IMR-90 (cell line): Measurements from ENCODE around the gene RIC8B. TPM values are rescaled to one million over a fixed set of nuclear protein-coding genes. Genes with fewer than 3 reads are reported as not detected.

ENCODE experiments used
- ATAC-seq: fragments of 200-7000 bp; cut with Tn5 transposase; 2 replicates; pipeline ENCODE4 v1.9.1; 2020; ENCODE audit warnings: low read depth, mild to moderate bottlenecking, moderate library complexity
- BruUV-seq: library from RNA; stranded (reverse); fragments of 400-500 nt; replicated peaks from 2 replicates; lab custom pipeline; 2021; lab: Mats Ljungman, UMichigan
- CTCF ChIA-PET: fragments of 300-600 bp; formaldehyde crosslinking; extraction: SDS; loops from one replicate; lab custom pipeline; 2021; ENCODE audit warnings: antibody characterized with exemption; lab: Yijun Ruan, JAX
- POLR2A ChIA-PET: fragments of 300-600 bp; sonication (Branson Sonifier 250); formaldehyde crosslinking; loops from one replicate; lab custom pipeline; 2022; ENCODE audit warnings: antibody characterized with exemption; ENCODE audit not compliant: unreplicated experiment; lab: Charles Lee
- DNase-seq: peaks from one replicate; pipeline ENCODE4 v3.0.0; 2013
- H2AFZ ChIP-seq: replicated peaks from 2 replicates; pipeline ENCODE3; 2013; ENCODE audit warnings: low read length, mild to moderate bottlenecking; ENCODE audit not compliant: poor library complexity
- H2AK5ac ChIP-seq: 2 replicates; pipeline ENCODE4 v1.6.1; 2013; ENCODE audit warnings: low read depth, low read length, inconsistent platforms
- H2AK9ac ChIP-seq: replicated peaks from 2 replicates; pipeline ENCODE3; 2013; ENCODE audit warnings: mild to moderate bottlenecking, low read depth, low read length, moderate library complexity; ENCODE audit not compliant: poor library complexity
- H2BK120ac ChIP-seq: 2 replicates; pipeline ENCODE4 v1.6.1; 2013; ENCODE audit warnings: low read depth, low read length, inconsistent platforms
- H2BK15ac ChIP-seq: 3 replicates; pipeline ENCODE4 v1.6.1; 2013; ENCODE audit warnings: low read depth, low read length, inconsistent platforms
- H2BK20ac ChIP-seq: 2 replicates; pipeline ENCODE4 v1.6.1; 2013; ENCODE audit warnings: low read depth, mild to moderate bottlenecking, inconsistent platforms, low read length, moderate library complexity
- H2BK5ac ChIP-seq: 2 replicates; pipeline ENCODE4 v1.6.1; 2013; ENCODE audit warnings: mild to moderate bottlenecking, low read depth, low read length, inconsistent platforms; ENCODE audit not compliant: poor library complexity, severe bottlenecking
- H3K14ac ChIP-seq: replicated peaks from 2 replicates; pipeline ENCODE4 v1.6.1; 2013; ENCODE audit warnings: low read depth, low read length, inconsistent platforms
- H3K18ac ChIP-seq: 2 replicates; pipeline ENCODE4 v1.6.1; 2013; ENCODE audit warnings: low read depth, low read length, control low read depth
- H3K23ac ChIP-seq: 2 replicates; pipeline ENCODE4 v1.6.1; 2013; ENCODE audit warnings: low read depth, low read length, inconsistent platforms
- H3K27ac ChIP-seq: 2 replicates; pipeline ENCODE4 v1.5.1; 2013; ENCODE audit warnings: mild to moderate bottlenecking, control low read depth, low read length; ENCODE audit not compliant: insufficient read depth
- H3K27me3 ChIP-seq: 2 replicates; pipeline ENCODE4 v1.6.1; 2013; ENCODE audit warnings: low read length; ENCODE audit not compliant: control insufficient read depth, insufficient read depth
- H3K36me3 ChIP-seq: 2 replicates; pipeline ENCODE4 v1.6.1; 2013; ENCODE audit warnings: low read length, mixed read lengths; ENCODE audit not compliant: control insufficient read depth, insufficient read depth
- H3K4ac ChIP-seq: 2 replicates; pipeline ENCODE4 v1.6.1; 2013; ENCODE audit warnings: low read depth, low read length, inconsistent platforms
- H3K4me1 ChIP-seq: 2 replicates; pipeline ENCODE4 v1.6.1; 2013; ENCODE audit warnings: low read length, mixed read lengths; ENCODE audit not compliant: control insufficient read depth, insufficient read depth
- H3K4me2 ChIP-seq: 2 replicates; pipeline ENCODE4 v1.6.1; 2013; ENCODE audit warnings: low read depth, mild to moderate bottlenecking, control low read depth, low read length, moderate library complexity
- H3K4me3 ChIP-seq: 2 replicates; pipeline ENCODE4 v1.5.1; 2013; ENCODE audit warnings: low read depth, mild to moderate bottlenecking, control low read depth, low read length, moderate library complexity; ENCODE audit not compliant: insufficient read depth
- H3K56ac ChIP-seq: 2 replicates; pipeline ENCODE4 v1.6.1; 2013; ENCODE audit warnings: low read length, inconsistent platforms; ENCODE audit not compliant: insufficient read depth; ENCODE audit errors: extremely low read depth
- H3K79me1 ChIP-seq, 2 experiments: 2 replicates each; pipeline ENCODE4 v1.6.1; 2013; ENCODE audit warnings: low read length in 2 of 2, inconsistent platforms in 1 of 2, low read depth in 1 of 2
- H3K9ac ChIP-seq: 2 replicates; pipeline ENCODE4 v1.6.1; 2013; ENCODE audit warnings: low read depth, low read length, control low read depth
- H3K9me1 ChIP-seq: 2 replicates; pipeline ENCODE4 v1.6.1; 2013; ENCODE audit warnings: low read length, inconsistent platforms; ENCODE audit not compliant: insufficient read depth
- H3K9me3 ChIP-seq: 2 replicates; pipeline ENCODE4 v1.6.1; 2013; ENCODE audit warnings: low read length; ENCODE audit not compliant: control insufficient read depth, insufficient read depth
- H4K20me1 ChIP-seq: 2 replicates; pipeline ENCODE4 v1.6.1; 2013; ENCODE audit warnings: low read length, inconsistent platforms; ENCODE audit not compliant: insufficient read depth
- H4K5ac ChIP-seq: 2 replicates; pipeline ENCODE4 v1.6.1; 2013; ENCODE audit warnings: mild to moderate bottlenecking, low read depth, low read length, control low read depth
- H4K8ac ChIP-seq, 2 experiments: 2 replicates each; pipeline ENCODE4 v1.6.1; 2013; ENCODE audit warnings: low read depth in 2 of 2, low read length in 2 of 2, control low read depth in 1 of 2, inconsistent platforms in 1 of 2
- H4K91ac ChIP-seq: 2 replicates; pipeline ENCODE4 v1.6.1; 2013; ENCODE audit warnings: low read depth, low read length, inconsistent platforms; ENCODE audit not compliant: insufficient read depth
- CHD1 ChIP-seq: IDR thresholded peaks from 2 replicates; pipeline ENCODE4 v1.6.1; 2012; ENCODE audit warnings: low read depth, low read length, improper control_type of control experiment
- CTCF ChIP-seq: conservative IDR thresholded peaks from 2 replicates; pipeline ENCODE4 v1.5.1; 2012; ENCODE audit warnings: mild to moderate bottlenecking, low read depth, low read length, improper control_type of control experiment
- WGBS, 2 experiments: methylation state at CpG; one replicate each; pipeline versions ENCODE4 v1.1.5 to v1.1.7; 2013; ENCODE audit warnings: missing lambda C conversion rate in 2 of 2; ENCODE audit not compliant: insufficient read length in 1 of 2; ENCODE audit errors: extremely low coverage in 2 of 2; 5-methylcytosine and 5-hydroxymethylcytosine counted together
- dilution Hi-C: fragments of 300-500 bp; cut with HindIII; formaldehyde crosslinking; loops from one replicate; pipeline ENCODE4 v1.14.3; 2018; ENCODE audit warnings: low sequenced_read_pairs; ENCODE audit not compliant: unreplicated experiment
- in situ Hi-C: fragments of 300-500 bp; cut with MboI; formaldehyde crosslinking; loops from 3 replicates; pipeline ENCODE4 v1.14.3; 2019; ENCODE audit warnings: low sequenced_read_pairs, inconsistent platforms, mixed read lengths
- intact Hi-C: fragments of 100-400 bp; cut with micrococcal nuclease; formaldehyde crosslinking; loops from 2 replicates; pipeline ENCODE4 v1.10.0; 2022
- polyA plus RNA-seq, 3 experiments: library from polyadenylated mRNA; depleted of rRNA; stranded (reverse); fragments of >200 nt; gene quantifications; 2 replicates each; pipeline ENCODE4 v1.2.3, GENCODE V29; 2012; ENCODE audit warnings: low replicate concordance in 1 of 3
- total RNA-seq: library from RNA; depleted of rRNA; stranded (reverse); fragments of >200 nt; gene quantifications from 2 replicates; pipeline ENCODE4 v1.2.3, GENCODE V29; 2012

RIC8B gene
- total and polyA plus RNA-seq, 2 of the 4 experiments (the other 2 are of a cell fraction): 5.5 to 19.5 TPM

GRCh38 chr12:106819991-106820390, 45.5 kb downstream of the RIC8B start:
- no CpG with 5 or more reads among the region's 1 CpG for WGBS, 2 experiments
- Histone ChIP-seq H3K14ac (no peak overlapping the region), H3K36me3 (peaks cover 3% of the 10 kb centered on the region), H4K5ac (no peak overlapping the region), H3K4me2 (no peak overlapping the region), H3K79me1 (no peaks in the 10 kb centered on the region; a peak in 1 of 4 replicates), H4K20me1 (no peaks in the 10 kb centered on the region), H3K23ac (no peak overlapping the region), H2AK5ac (no peak overlapping the region), H2BK120ac (no peak overlapping the region), H2BK15ac (no peak overlapping the region), H3K27me3 (no peaks in the 10 kb centered on the region), H3K27ac (no peak overlapping the region), H4K8ac (no peak overlapping the region), H2AFZ (no peak overlapping the region), H3K4ac (no peak overlapping the region), H3K9me3 (no peaks in the 10 kb centered on the region), H3K9me1 (no peaks in the 10 kb centered on the region), H2BK20ac (no peak overlapping the region), H3K4me3 (no peak overlapping the region), H3K4me1 (no peaks in the 10 kb centered on the region), H3K9ac (no peak overlapping the region), H3K18ac (no peak overlapping the region), H4K91ac (no peak overlapping the region), H2BK5ac (no peak overlapping the region), H3K56ac (no peak overlapping the region), H2AK9ac (no peak overlapping the region)
- CTCF ChIA-PET: no interaction called here
- no peak for ATAC-seq
- POLR2A ChIA-PET: no interaction called here
- no peak for DNase-seq
- dilution Hi-C loops: no loop called here
- intact Hi-C loops: no loop called here
- TF ChIP-seq CHD1 (no peak), CTCF (no peak)
- BruUV-seq: no TSS peak
- in situ Hi-C loops: no loop called here
